ENCODE results near the gene APOB. TPM values are rescaled to one million over a fixed set of nuclear protein-coding genes. Genes with fewer than 3 reads are reported as not detected.

The APOB gene
- total RNA-seq, 4 donors from 2014 or later = 0.95 to 17.4 (median 10.6) TPM

GRCh38 chr2:20972792-20973565, 70.9 kb downstream of the APOB start:
- DNase-seq (ENCODE audit: low spot score) (no peak), ATAC-seq (ENCODE audit: low FRiP score) (no peak)
- TF ChIP-seq CTCF (IDR thresholded peaks at IDR 0.05) = no peak

GRCh38 chr2:20972110-20972509, 71.8 kb downstream of the APOB start:
- no peak for DNase-seq (ENCODE audit: low spot score)
- no peak for ATAC-seq (ENCODE audit: low FRiP score)
- no peak for TF ChIP-seq CTCF (IDR thresholded peaks at IDR 0.05)

- ATAC-seq (ENCODE audit: low FRiP score) (no peak), DNase-seq (ENCODE audit: low spot score) (no peak)
- no peak for TF ChIP-seq CTCF (IDR thresholded peaks at IDR 0.05)
Observed at GRCh38 chr2:20970068-20970467, 73.8 kb downstream of the APOB start.

GRCh38 chr2:20966061-20966595, 77.7 kb downstream of the APOB start:
- DNase-seq (ENCODE audit: low spot score) = no peak
- ATAC-seq (ENCODE audit: low FRiP score) = no peak
- no peak for TF ChIP-seq CTCF (IDR thresholded peaks at IDR 0.05)

- TF ChIP-seq CTCF (IDR thresholded peaks at IDR 0.05) = no peak
- no peak for ATAC-seq (ENCODE audit: low FRiP score)
- no peak for DNase-seq (ENCODE audit: low spot score)
Observed at GRCh38 chr2:20965221-20965620, 78.7 kb downstream of the APOB start.

GRCh38 chr2:20963867-20964266, 80.0 kb downstream of the APOB start:
- no peak for ATAC-seq (ENCODE audit: low FRiP score)
- TF ChIP-seq CTCF (IDR thresholded peaks at IDR 0.05) = no peak
- DNase-seq (ENCODE audit: low spot score) = no peak

Measured in omental fat pad (tissue), 4 donors.